GM13976 (cell line): ENCODE measurements around the gene CHCHD6.

Experiments
- DNase-seq: peaks from one replicate; pipeline ENCODE4 v3.0.0; 2012; ENCODE audit warnings: low spot score
- in situ Hi-C: fragments of 300-500 bp; cut with MboI; formaldehyde crosslinking; loops from one replicate; pipeline ENCODE4 v1.12.0; 2022; ENCODE audit warnings: low sequenced_read_pairs, mixed read lengths, inconsistent platforms; ENCODE audit not compliant: unreplicated experiment
- TF ChIP-seq, protein P1 (sequence below): IDR thresholded peaks from 2 replicates; pipeline ENCODE4 v1.5.1; 2012; ENCODE audit warnings: borderline replicate concordance, mild to moderate bottlenecking; ENCODE audit not compliant: insufficient read depth; ENCODE audit errors: extremely low read depth, missing control alignments, control extremely low read depth

The CHCHD6 gene

DNA sequence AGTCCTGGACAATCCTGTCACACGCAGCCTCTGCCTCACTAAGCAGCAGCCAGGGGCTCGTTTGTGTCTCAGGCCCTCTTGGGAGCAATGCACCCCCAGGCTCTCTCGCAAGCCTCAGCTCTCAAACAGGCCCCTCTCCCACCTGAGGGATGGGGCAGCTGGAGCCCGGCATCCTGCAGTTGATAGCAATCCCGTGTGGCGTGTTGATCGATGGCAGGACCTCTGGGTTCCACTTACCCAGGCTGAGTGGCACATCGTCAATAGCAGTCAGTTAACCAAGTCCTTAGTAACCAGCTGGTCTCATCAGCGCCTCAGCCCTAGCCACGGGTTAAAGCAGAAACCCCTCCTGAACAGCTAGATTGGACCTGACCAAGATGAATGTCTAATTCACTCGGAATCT lies 242.4 kb downstream of the CHCHD6 start:
- DNase-seq: no peak
- TF ChIP-seq, protein P1, sequence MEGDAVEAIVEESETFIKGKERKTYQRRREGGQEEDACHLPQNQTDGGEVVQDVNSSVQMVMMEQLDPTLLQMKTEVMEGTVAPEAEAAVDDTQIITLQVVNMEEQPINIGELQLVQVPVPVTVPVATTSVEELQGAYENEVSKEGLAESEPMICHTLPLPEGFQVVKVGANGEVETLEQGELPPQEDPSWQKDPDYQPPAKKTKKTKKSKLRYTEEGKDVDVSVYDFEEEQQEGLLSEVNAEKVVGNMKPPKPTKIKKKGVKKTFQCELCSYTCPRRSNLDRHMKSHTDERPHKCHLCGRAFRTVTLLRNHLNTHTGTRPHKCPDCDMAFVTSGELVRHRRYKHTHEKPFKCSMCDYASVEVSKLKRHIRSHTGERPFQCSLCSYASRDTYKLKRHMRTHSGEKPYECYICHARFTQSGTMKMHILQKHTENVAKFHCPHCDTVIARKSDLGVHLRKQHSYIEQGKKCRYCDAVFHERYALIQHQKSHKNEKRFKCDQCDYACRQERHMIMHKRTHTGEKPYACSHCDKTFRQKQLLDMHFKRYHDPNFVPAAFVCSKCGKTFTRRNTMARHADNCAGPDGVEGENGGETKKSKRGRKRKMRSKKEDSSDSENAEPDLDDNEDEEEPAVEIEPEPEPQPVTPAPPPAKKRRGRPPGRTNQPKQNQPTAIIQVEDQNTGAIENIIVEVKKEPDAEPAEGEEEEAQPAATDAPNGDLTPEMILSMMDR: no peak
- in situ Hi-C loops: no loop called here

- in situ Hi-C loops: no loop called here
- DNase-seq: no peak
- TF ChIP-seq, protein P1: no peak
Observed at GRCh38 chr3:126947429-126947828, 243.4 kb downstream of the CHCHD6 start.

GRCh38 chr3:126948980-126949535 lies 245.0 kb downstream of the CHCHD6 start:
- no peak for DNase-seq
- in situ Hi-C loops: no loop called here
- TF ChIP-seq, protein P1: no peak

GRCh38 chr3:126951561-126951960 lies 247.5 kb downstream of the CHCHD6 start:
- TF ChIP-seq, protein P1: no peak
- DNase-seq: no peak
- in situ Hi-C loops: no loop called here

- in situ Hi-C loops: no loop called here
- TF ChIP-seq, protein P1: no peak
- DNase-seq: no peak
Observed at GRCh38 chr3:126952261-126952982, 248.4 kb downstream of the CHCHD6 start.

GRCh38 chr3:126952983-126953660 lies 249.1 kb downstream of the CHCHD6 start:
- in situ Hi-C loops: no loop called here
- TF ChIP-seq, protein P1: no peak
- DNase-seq: no peak
